Mesenchymal stem cell (in vitro differentiated cells and primary cell): ENCODE measurements around the gene GSAP.
"Not testable (repeated sequence)": the region's sequence is repeated elsewhere in the genome, so short reads cannot be mapped to it uniquely, and the experiment has no call there.

Experiments
- DNase-seq: peaks from one replicate; pipeline ENCODE4 v3.0.0-alpha.2; 2013
- H2AFZ ChIP-seq: one replicate; pipeline ENCODE4 v1.6.1; 2013; ENCODE audit warnings: low read depth, mild to moderate bottlenecking, control low read depth, inconsistent platforms, low read length, moderate library complexity
- H2AK5ac ChIP-seq: 2 replicates; pipeline ENCODE4 v1.6.1; 2013; ENCODE audit warnings: low read length, moderate library complexity, mild to moderate bottlenecking, inconsistent platforms; ENCODE audit not compliant: severe bottlenecking
- H2BK120ac ChIP-seq: one replicate; pipeline ENCODE4 v1.6.1; 2013; ENCODE audit warnings: low read depth, mild to moderate bottlenecking, inconsistent platforms, low read length, moderate library complexity
- H2BK12ac ChIP-seq, 2 experiments: one replicate each; pipeline ENCODE4 v1.6.1; 2013; ENCODE audit warnings: inconsistent platforms in 2 of 2, low read length in 2 of 2, mild to moderate bottlenecking in 2 of 2, moderate library complexity in 2 of 2, control low read depth in 1 of 2
- H2BK15ac ChIP-seq: one replicate; pipeline ENCODE4 v1.6.1; 2013; ENCODE audit warnings: mild to moderate bottlenecking, low read depth, inconsistent platforms; ENCODE audit not compliant: poor library complexity, severe bottlenecking
- H2BK5ac ChIP-seq: 2 replicates; pipeline ENCODE4 v1.6.1; 2013; ENCODE audit warnings: low read depth, mild to moderate bottlenecking, low read length, control low read depth, inconsistent platforms; ENCODE audit not compliant: poor library complexity, severe bottlenecking
- H3K14ac ChIP-seq, 2 experiments: one replicate each; pipeline ENCODE4 v1.6.1; 2013; ENCODE audit warnings: inconsistent platforms in 2 of 2, low read length in 2 of 2, control low read depth in 1 of 2, mild to moderate bottlenecking in 1 of 2, moderate library complexity in 1 of 2
- H3K18ac ChIP-seq, 2 experiments: one replicate each; pipeline ENCODE4 v1.6.1; 2013; ENCODE audit warnings: inconsistent platforms in 2 of 2, low read length in 2 of 2, control low read depth in 1 of 2, low read depth in 1 of 2, mild to moderate bottlenecking in 1 of 2
- H3K23ac ChIP-seq, 2 experiments: one replicate each; pipeline ENCODE4 v1.6.1; 2013; ENCODE audit warnings: inconsistent platforms in 2 of 2, low read length in 2 of 2, mild to moderate bottlenecking in 2 of 2, moderate library complexity in 2 of 2, control low read depth in 1 of 2
- H3K27ac ChIP-seq: 2 replicates; pipeline ENCODE4 v1.5.1; 2013; ENCODE audit warnings: mild to moderate bottlenecking, moderate library complexity, low read length, control low read depth, inconsistent platforms; ENCODE audit not compliant: poor library complexity, severe bottlenecking
- H3K27me3 ChIP-seq, 2 experiments: 2 replicates each; pipeline versions ENCODE4 v1.6.1 to v1.7.0; 2013; ENCODE audit warnings: low read length in 2 of 2, mild to moderate bottlenecking in 2 of 2, moderate library complexity in 2 of 2, control low read depth in 1 of 2, inconsistent platforms in 1 of 2; ENCODE audit not compliant: control insufficient read depth in 1 of 2, insufficient read depth in 1 of 2
- H3K36me3 ChIP-seq, 2 experiments: 2 replicates each; pipeline versions ENCODE4 v1.6.1 to v1.7.0; 2013; ENCODE audit warnings: low read length in 2 of 2, control low read depth in 1 of 2, inconsistent platforms in 1 of 2, low read depth in 1 of 2, mild to moderate bottlenecking in 1 of 2; ENCODE audit not compliant: insufficient read depth in 2 of 2, control insufficient read depth in 1 of 2
- H3K4ac ChIP-seq, 2 experiments: one replicate each; pipeline ENCODE4 v1.6.1; 2013; ENCODE audit warnings: inconsistent platforms in 2 of 2, low read length in 2 of 2, mild to moderate bottlenecking in 2 of 2, moderate library complexity in 2 of 2, control low read depth in 1 of 2, low read depth in 1 of 2
- H3K4me1 ChIP-seq: 2 replicates; pipeline ENCODE4 v1.6.1; 2013; ENCODE audit warnings: low read depth, low read length, control low read depth; ENCODE audit not compliant: control insufficient read depth, insufficient read depth
- H3K4me2 ChIP-seq: 2 replicates; pipeline ENCODE4 v1.6.1; 2013; ENCODE audit warnings: low read length, mild to moderate bottlenecking, inconsistent platforms; ENCODE audit not compliant: poor library complexity, severe bottlenecking
- H3K4me3 ChIP-seq, 2 experiments: 2 replicates each; pipeline versions ENCODE4 v1.5.1 to v1.7.0; 2013; ENCODE audit warnings: low read length in 2 of 2, mild to moderate bottlenecking in 2 of 2, control low read depth in 1 of 2, low read depth in 1 of 2; ENCODE audit not compliant: insufficient read depth in 1 of 2
- H3K79me1 ChIP-seq: replicated peaks from 2 replicates; pipeline ENCODE4 v1.6.1; 2013; ENCODE audit warnings: mild to moderate bottlenecking, control low read depth, low read length, inconsistent platforms; ENCODE audit not compliant: poor library complexity, severe bottlenecking
- H3K9ac ChIP-seq: 2 replicates; pipeline ENCODE4 v1.7.0; 2013; ENCODE audit warnings: mild to moderate bottlenecking, low read length, moderate library complexity
- H3K9me3 ChIP-seq: 2 replicates; pipeline ENCODE4 v1.7.0; 2013; ENCODE audit warnings: mild to moderate bottlenecking, low read length; ENCODE audit not compliant: control insufficient read depth
- H4K8ac ChIP-seq: one replicate; pipeline ENCODE4 v1.6.1; 2013; ENCODE audit warnings: inconsistent platforms, mild to moderate bottlenecking, low read length, moderate library complexity
- H4K91ac ChIP-seq: one replicate; pipeline ENCODE4 v1.6.1; 2013; ENCODE audit warnings: mild to moderate bottlenecking, low read length, inconsistent platforms
- WGBS: methylation state at CpG from one replicate; pipeline ENCODE4 v1.1.7; 2013; ENCODE audit warnings: mixed read lengths; 5-methylcytosine and 5-hydroxymethylcytosine counted together

GSAP gene

GRCh38 chr7:77454802-77455201 is 38.7 kb upstream of the GSAP start:
- H3K4me1 ChIP-seq, result peaks cover 3% of the 10 kb centered on the region
- 80% methylated on average over 2 of the region's 4 CpGs for WGBS
- H2BK120ac ChIP-seq, result no peak overlapping the region
- H3K4ac ChIP-seq, result no peak overlapping the region
- H2AK5ac ChIP-seq, result no peak overlapping the region
- H2AFZ ChIP-seq, result no peak overlapping the region
- H2BK5ac ChIP-seq, result no peak overlapping the region
- no peak overlapping the region for H3K4me3 ChIP-seq
- no peak overlapping the region for H3K9ac ChIP-seq
- no peaks in the 10 kb centered on the region for H3K9me3 ChIP-seq
- no peak overlapping the region for H4K91ac ChIP-seq
- no peaks in the 10 kb centered on the region for H3K27me3 ChIP-seq
- no peak overlapping the region for H2BK12ac ChIP-seq
- no peaks in the 10 kb centered on the region for H3K36me3 ChIP-seq
- H3K23ac ChIP-seq, result no peak overlapping the region
- H3K14ac ChIP-seq, result no peak overlapping the region
- peak; percentile 19 for DNase-seq
- H2BK15ac ChIP-seq, result no peak overlapping the region
- H4K8ac ChIP-seq, result no peak overlapping the region
- H3K27ac ChIP-seq, result no peak overlapping the region
- no peaks in the 10 kb centered on the region for H3K79me1 ChIP-seq
- no peak overlapping the region for H3K4me2 ChIP-seq
- H3K18ac ChIP-seq, result no peak overlapping the region

GRCh38 chr7:77453531-77453930 is 37.4 kb upstream of the GSAP start:
- H2AK5ac ChIP-seq, result no peak overlapping the region
- no peak overlapping the region for H3K23ac ChIP-seq
- H3K4me1 ChIP-seq, result peaks cover 3% of the 10 kb centered on the region
- H3K36me3 ChIP-seq, result no peaks in the 10 kb centered on the region
- no peak overlapping the region for H3K18ac ChIP-seq
- H2BK12ac ChIP-seq, result no peak overlapping the region
- no peak overlapping the region for H3K27ac ChIP-seq
- H2BK5ac ChIP-seq, result no peak overlapping the region
- no peak overlapping the region for H3K14ac ChIP-seq
- peak overlapping the region; percentile 4 for H3K9ac ChIP-seq
- no peaks in the 10 kb centered on the region for H3K79me1 ChIP-seq
- 60% methylated on average over 2 of the region's 2 CpGs for WGBS
- no peak overlapping the region for H2AFZ ChIP-seq
- H2BK15ac ChIP-seq, result no peak overlapping the region
- H2BK120ac ChIP-seq, result no peak overlapping the region
- no peak for DNase-seq
- H3K4me3 ChIP-seq, result peak overlapping the region in 1 of 2 experiments; percentile 44
- no peaks in the 10 kb centered on the region for H3K27me3 ChIP-seq
- no peak overlapping the region for H3K4me2 ChIP-seq
- no peak overlapping the region for H3K4ac ChIP-seq
- no peaks in the 10 kb centered on the region for H3K9me3 ChIP-seq
- H4K8ac ChIP-seq, result no peak overlapping the region
- H4K91ac ChIP-seq, result no peak overlapping the region

- not testable (repeated sequence) for H2BK12ac ChIP-seq, H3K14ac ChIP-seq, H3K23ac ChIP-seq, H2BK15ac ChIP-seq, H2AK5ac ChIP-seq, DNase-seq, H3K36me3 ChIP-seq, H2BK120ac ChIP-seq, H3K4me2 ChIP-seq, H4K8ac ChIP-seq, H3K4ac ChIP-seq, H3K27me3 ChIP-seq, H2AFZ ChIP-seq, H3K79me1 ChIP-seq, H3K18ac ChIP-seq, H3K9ac ChIP-seq, H3K9me3 ChIP-seq, H3K4me3 ChIP-seq, H2BK5ac ChIP-seq, H4K91ac ChIP-seq, H3K27ac ChIP-seq, H3K4me1 ChIP-seq
- WGBS, result 96% methylated on average over 5 of the region's 6 CpGs
Observed at GRCh38 chr7:77451950-77452349, 35.8 kb upstream of the GSAP start.

- H3K4me1 ChIP-seq, result peaks cover 3% of the 10 kb centered on the region
Observed at GRCh38 chr7:77450613-77451012, 34.5 kb upstream of the GSAP start.

More at GRCh38 chr7:77450613-77451012, 34.5 kb upstream of the GSAP start:
- Histone ChIP-seq H3K4me2 (no peak overlapping the region), H3K9me3 (no peaks in the 10 kb centered on the region), H4K91ac (no peak overlapping the region), H3K36me3 (no peaks in the 10 kb centered on the region), H3K18ac (no peak overlapping the region), H3K14ac (no peak overlapping the region), H2AFZ (no peak overlapping the region), H2BK12ac (no peak overlapping the region), H2BK15ac (no peak overlapping the region), H3K23ac (no peak overlapping the region), H2BK5ac (no peak overlapping the region), H3K9ac (no peak overlapping the region), H3K79me1 (no peaks in the 10 kb centered on the region), H2AK5ac (no peak overlapping the region), H4K8ac (no peak overlapping the region), H3K27ac (no peak overlapping the region), H3K4me3 (no peak overlapping the region), H2BK120ac (no peak overlapping the region), H3K27me3 (no peaks in the 10 kb centered on the region), H3K4ac (no peak overlapping the region)
- DNase-seq, result no peak
- 98% methylated on average over 5 of the region's 5 CpGs for WGBS
